Adrenal gland (tissue), 5 donors: ENCODE results near the gene THRB.

Experiments
- POLR2A ChIP-seq, 2 donors: fragments of 450-650 bp; IDR thresholded peaks; one replicate each; pipeline ENCODE4 v1.6.1; 2017; ENCODE audit warnings: antibody characterized with exemption in 2 of 2, mild to moderate bottlenecking in 2 of 2, moderate library complexity in 1 of 2
- TF ChIP-seq, protein P1 (sequence below), 6 experiments: fragments of 450-650 bp in 4 of 6; fragments of 200-600 bp in 2 of 6; sonication (generic) in 1 of 6; IDR thresholded peaks; 1 replicate in 5 of 6; 2 replicates in 1 of 6; pipeline versions ENCODE4 v1.5.1 to v1.8.0; 2016 to 2021; ENCODE audit warnings: antibody characterized with exemption in 6 of 6, mild to moderate bottlenecking in 2 of 6, moderate library complexity in 1 of 6
- donor health status: DM: no; HTN: no; CAD: no.

- TF ChIP-seq, protein P1, sequence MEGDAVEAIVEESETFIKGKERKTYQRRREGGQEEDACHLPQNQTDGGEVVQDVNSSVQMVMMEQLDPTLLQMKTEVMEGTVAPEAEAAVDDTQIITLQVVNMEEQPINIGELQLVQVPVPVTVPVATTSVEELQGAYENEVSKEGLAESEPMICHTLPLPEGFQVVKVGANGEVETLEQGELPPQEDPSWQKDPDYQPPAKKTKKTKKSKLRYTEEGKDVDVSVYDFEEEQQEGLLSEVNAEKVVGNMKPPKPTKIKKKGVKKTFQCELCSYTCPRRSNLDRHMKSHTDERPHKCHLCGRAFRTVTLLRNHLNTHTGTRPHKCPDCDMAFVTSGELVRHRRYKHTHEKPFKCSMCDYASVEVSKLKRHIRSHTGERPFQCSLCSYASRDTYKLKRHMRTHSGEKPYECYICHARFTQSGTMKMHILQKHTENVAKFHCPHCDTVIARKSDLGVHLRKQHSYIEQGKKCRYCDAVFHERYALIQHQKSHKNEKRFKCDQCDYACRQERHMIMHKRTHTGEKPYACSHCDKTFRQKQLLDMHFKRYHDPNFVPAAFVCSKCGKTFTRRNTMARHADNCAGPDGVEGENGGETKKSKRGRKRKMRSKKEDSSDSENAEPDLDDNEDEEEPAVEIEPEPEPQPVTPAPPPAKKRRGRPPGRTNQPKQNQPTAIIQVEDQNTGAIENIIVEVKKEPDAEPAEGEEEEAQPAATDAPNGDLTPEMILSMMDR (IDR thresholded peaks at IDR 0.05): no peak
- TF ChIP-seq POLR2A (IDR thresholded peaks at IDR 0.05): no peak
Observed at GRCh38 chr3:24342275-24342674, 152.4 kb downstream of the THRB start.
